Measurements from ENCODE around the gene CCDC102B. TPM values are rescaled to one million over a fixed set of nuclear protein-coding genes. Genes with fewer than 3 reads are reported as not detected.

CCDC102B gene
- total and polyA plus RNA-seq, 2 of the 8 experiments (the other 6 are each of a cell fraction or from before 2014, with no cell fraction given) = 0.80 to 1.1 TPM

DNA sequence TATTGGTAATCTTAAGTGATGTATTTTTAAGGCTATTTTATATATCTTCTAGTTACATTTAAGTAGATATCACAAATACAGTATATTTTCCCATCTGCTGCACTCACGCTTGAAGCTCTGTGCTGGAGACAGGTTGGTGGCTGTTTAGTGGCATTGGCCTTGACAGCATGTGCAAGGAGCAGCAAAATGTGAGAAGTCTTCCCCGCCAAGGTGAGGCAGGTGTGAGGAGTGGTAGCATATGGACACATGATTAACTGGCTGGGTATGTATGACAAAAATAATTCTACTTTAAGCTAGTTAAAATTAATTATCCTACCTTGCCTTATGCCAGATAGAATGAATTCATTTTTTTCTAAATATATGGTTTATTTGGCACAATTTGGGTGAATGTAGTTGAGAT lies 117.2 kb downstream of the CCDC102B start:
- H3K4ac ChIP-seq (replicated peaks; ENCODE audit: insufficient read length, low read depth, low read length) = no peak overlapping the region
- no peaks in the 10 kb centered on the region for H3K4me1 ChIP-seq (replicated peaks in 1 of 4; ENCODE audit: control insufficient read depth in 3 of 4, insufficient read depth in 4 of 4, low read length in 3 of 4)
- H3K27ac ChIP-seq (ENCODE audit: low read depth, low read length) = no peak overlapping the region
- no peak for DNase-seq (ENCODE audit: low read depth in 1 of 2, low spot score in 2 of 2)
- H2BK15ac ChIP-seq (ENCODE audit: low read length) = no peak overlapping the region
- H3K36me3 ChIP-seq (ENCODE audit: control insufficient read depth in 2 of 4, insufficient read depth in 4 of 4, low read length in 3 of 4) = no peaks in the 10 kb centered on the region
- H3K23me2 ChIP-seq (ENCODE audit: low read depth, low read length) = no peaks in the 10 kb centered on the region; the same call in 1 of the 2 replicates
- no peaks in the 10 kb centered on the region for H3K27me3 ChIP-seq (replicated peaks in 1 of 4; ENCODE audit: control insufficient read depth in 3 of 4, extremely low read depth in 1 of 4, insufficient read depth in 3 of 4, low read length in 3 of 4)
- POLR2A ChIA-PET (ENCODE audit: partially characterized antibody) = no interaction called here
- no peaks in the 10 kb centered on the region for H3K9me3 ChIP-seq (ENCODE audit: insufficient read depth in 2 of 2, low read depth in 1 of 2, low read length in 1 of 2)
- H3K23ac ChIP-seq (ENCODE audit: insufficient read length) = no peak overlapping the region
- no peak overlapping the region for H3K4me2 ChIP-seq (ENCODE audit: insufficient read depth in 1 of 2, low read depth in 2 of 2, low read length in 2 of 2)
- FAIRE-seq = no peak
- CTCF ChIA-PET (ENCODE audit: partially characterized antibody) = interaction anchor here (1.3 kb wide), 1 partner anchor 10 kb away, joined by 3 read pairs; no protein-coding TSS in a partner anchor
- no peak overlapping the region for H4K5ac ChIP-seq (ENCODE audit: insufficient read length, low read depth, low read length)
- no peak overlapping the region for H3K9ac ChIP-seq (replicated peaks in 1 of 4; ENCODE audit: extremely low read depth in 1 of 4, low read depth in 3 of 4, low read length in 3 of 4)
- no peak overlapping the region for H2AK5ac ChIP-seq (ENCODE audit: low read depth, low read length)
- WGBS, 2 experiments (ENCODE audit: extremely low coverage in 1 of 2, insufficient coverage in 1 of 2, insufficient read length in 1 of 2, insufficient replicate concordance in 2 of 2, low coverage in 1 of 2, low lambda C conversion rate in 2 of 2, missing lambda C conversion rate in 1 of 2) = 97% methylated on average over 2 of the region's 2 CpGs; no CpG with 5 or more reads in 1 of the 2 experiments
- H2BK12ac ChIP-seq (ENCODE audit: low read depth, low read length) = no peak overlapping the region
- H3K56ac ChIP-seq (replicated peaks; ENCODE audit: insufficient read length, low read depth, low read length) = no peak overlapping the region
- H4K8ac ChIP-seq (ENCODE audit: extremely low read depth, insufficient read depth, low read length) = no peak overlapping the region
- no peak overlapping the region for H4K91ac ChIP-seq (replicated peaks; ENCODE audit: insufficient read length, low read length)
- no peaks in the 10 kb centered on the region for H4K20me1 ChIP-seq (replicated peaks in 1 of 2; ENCODE audit: control insufficient read depth in 1 of 2, insufficient read depth in 2 of 2, low read length in 2 of 2)
- H3K4me3 ChIP-seq (ENCODE audit: extremely low read depth in 1 of 4, insufficient read depth in 2 of 4, low read depth in 3 of 4, low read length in 4 of 4) = no peak overlapping the region
- no peak overlapping the region for H2BK120ac ChIP-seq (replicated peaks; ENCODE audit: low read depth, low read length)
- no peak overlapping the region for H3K14ac ChIP-seq (ENCODE audit: insufficient read length)
- no peaks in the 10 kb centered on the region for H3K79me2 ChIP-seq (ENCODE audit: control insufficient read depth in 1 of 2, insufficient read depth in 2 of 2, low read length in 2 of 2)
- no peak overlapping the region for H2BK5ac ChIP-seq (ENCODE audit: low read depth, low read length)
- no peak overlapping the region for H3K18ac ChIP-seq (ENCODE audit: extremely low read depth, low read length)
- H3K79me1 ChIP-seq (ENCODE audit: low read depth, low read length) = no peaks in the 10 kb centered on the region
- H2BK20ac ChIP-seq (ENCODE audit: low read length) = no peak overlapping the region
- no peak overlapping the region for H2AFZ ChIP-seq (ENCODE audit: low read length)
- no peak for TF ChIP-seq RXRA (IDR thresholded peaks at IDR 0.05; ENCODE audit: insufficient read depth, low read depth, low read length)
- TF ChIP-seq SAP30 (IDR thresholded peaks at IDR 0.05; ENCODE audit: insufficient read depth, insufficient replicate concordance, low read length) = no peak
- TF ChIP-seq CEBPB (IDR thresholded peaks at IDR 0.05; ENCODE audit: low read depth, low read length) = no peak
- TF ChIP-seq ZNF274 (IDR thresholded peaks at IDR 0.05; ENCODE audit: borderline replicate concordance, extremely low read depth, low read length) = no peak
- TF ChIP-seq CBX5 (IDR thresholded peaks at IDR 0.05; ENCODE audit: low read depth, low read length) = no peak
- no peak for TF ChIP-seq RFX5 (IDR thresholded peaks at IDR 0.05; ENCODE audit: borderline replicate concordance, low read depth, low read length)
- no peak for TF ChIP-seq KDM5A (IDR thresholded peaks at IDR 0.05; ENCODE audit: low read length)
- TF ChIP-seq JUN (IDR thresholded peaks at IDR 0.05; ENCODE audit: low read depth, low read length) = no peak
- TF ChIP-seq POLR2A (IDR thresholded peaks at IDR 0.05; ENCODE audit: control extremely low read depth in 1 of 2, low read depth in 2 of 2, low read length in 2 of 2) = no peak
- TF ChIP-seq POLR2AphosphoS5 (IDR thresholded peaks at IDR 0.05; ENCODE audit: low read depth, low read length) = no peak
- no peak for TF ChIP-seq CHD2 (IDR thresholded peaks at IDR 0.05; ENCODE audit: low read length)
- no peak for TF ChIP-seq MAFK (IDR thresholded peaks at IDR 0.05; ENCODE audit: low read depth, low read length)
- no peak for TF ChIP-seq HDAC6 (IDR thresholded peaks at IDR 0.05; ENCODE audit: low read depth, low read length)
